GM12864 (cell line): ENCODE measurements around the gene POC1B.

ENCODE experiments used
- DNase-seq: peaks from one replicate; pipeline ENCODE4 v3.0.0-alpha.2; 2011; ENCODE audit warnings: low read depth
- H3K4me3 ChIP-seq: 2 replicates; pipeline ENCODE4 v1.5.1; 2011; ENCODE audit warnings: mild to moderate bottlenecking, low read depth, low read length, control low read depth
- CTCF ChIP-seq: IDR thresholded peaks from 2 replicates; pipeline ENCODE4 v1.5.1; 2011; ENCODE audit warnings: low read depth, mild to moderate bottlenecking, moderate library complexity, low read length, control low read depth, inconsistent platforms; ENCODE audit errors: missing control alignments

POC1B gene

GRCh38 chr12:89439941-89440340 is 85.9 kb downstream of the POC1B start:
- no peak for DNase-seq
- TF ChIP-seq CTCF, result no peak
- no peak overlapping the region for H3K4me3 ChIP-seq

- no peak for TF ChIP-seq CTCF
- no peak for DNase-seq
- H3K4me3 ChIP-seq, result no peak overlapping the region
Observed at GRCh38 chr12:89437231-89437630, 88.6 kb downstream of the POC1B start.

GRCh38 chr12:89436062-89436461 is 89.8 kb downstream of the POC1B start:
- no peak for TF ChIP-seq CTCF
- no peak for DNase-seq
- no peak overlapping the region for H3K4me3 ChIP-seq

GRCh38 chr12:89433634-89434033 is 92.2 kb downstream of the POC1B start:
- TF ChIP-seq CTCF, result no peak
- H3K4me3 ChIP-seq, result no peak overlapping the region
- no peak for DNase-seq

- no peak overlapping the region for H3K4me3 ChIP-seq
- TF ChIP-seq CTCF, result no peak
Observed at GRCh38 chr12:89432396-89432795, 93.5 kb downstream of the POC1B start.

GRCh38 chr12:89429528-89429927 is 96.3 kb downstream of the POC1B start:
- no peak for DNase-seq
- no peak for TF ChIP-seq CTCF

More at GRCh38 chr12:89432396-89432795, 93.5 kb downstream of the POC1B start:
- no peak for DNase-seq

GRCh38 chr12:89427508-89428156 is 98.2 kb downstream of the POC1B start:
- peak; percentile 7 for DNase-seq
- no peak for TF ChIP-seq CTCF
- no peak overlapping the region for H3K4me3 ChIP-seq

More at GRCh38 chr12:89429528-89429927, 96.3 kb downstream of the POC1B start:
- no peak overlapping the region for H3K4me3 ChIP-seq
